HG02840 (cell line): Measurements from ENCODE around the gene RNF207.
"Not testable (repeated sequence)": the region's sequence is repeated elsewhere in the genome, so short reads cannot be mapped to it uniquely, and the experiment has no call there.

Experiments
- ATAC-seq: cut with Tn5 transposase; IDR thresholded peaks from one replicate; pipeline ENCODE4 v1.9.1; 2021; ENCODE audit warnings: mild to moderate bottlenecking, moderate library complexity, moderate number of reproducible peaks; ENCODE audit not compliant: unreplicated experiment, low FRiP score

Gene RNF207

GRCh38 chr1:6199298-6200187 is 6.4 kb upstream of the RNF207 start, which contains the start of gene RPL22:
RPL22 (minus strand) TSS chr1:6199595; CDS start chr1:6199573, 22 bp downstream.
- ATAC-seq = peak; percentile 95

DNA sequence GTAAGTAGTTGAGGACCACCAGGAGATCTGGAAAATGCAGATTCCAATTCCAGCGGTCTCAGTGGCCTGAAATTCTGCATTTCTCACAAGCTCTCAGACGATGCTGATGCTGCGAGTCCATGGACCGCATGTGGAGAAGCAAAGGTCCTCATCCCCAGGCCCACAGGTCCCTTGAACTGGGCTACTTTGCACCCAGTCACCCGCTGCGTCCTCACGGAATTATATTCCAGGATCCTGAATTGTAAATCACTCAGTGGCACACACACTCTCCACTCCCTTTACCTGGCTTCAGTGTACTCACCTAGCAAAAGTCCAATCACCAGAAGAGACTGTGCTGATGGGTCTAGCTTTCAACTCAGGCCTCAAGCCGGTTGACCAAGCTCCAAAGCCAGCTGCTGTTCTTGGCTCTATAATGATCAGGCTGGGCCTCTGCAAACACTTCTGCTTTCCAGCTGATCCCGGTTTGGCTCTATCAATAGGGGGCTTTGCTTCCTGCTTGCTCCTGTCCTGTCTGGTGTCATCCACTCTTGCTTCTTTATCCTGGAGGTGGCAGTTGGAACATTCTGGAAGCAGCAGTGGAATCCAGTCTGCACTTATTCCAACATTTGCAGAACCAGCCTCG is 5.6 kb upstream of the RNF207 start:
- no peak for ATAC-seq

- ATAC-seq = no peak
These were observed 3.7 kb upstream of the RNF207 start for GRCh38 chr1:6202256-6202655.

DNA sequence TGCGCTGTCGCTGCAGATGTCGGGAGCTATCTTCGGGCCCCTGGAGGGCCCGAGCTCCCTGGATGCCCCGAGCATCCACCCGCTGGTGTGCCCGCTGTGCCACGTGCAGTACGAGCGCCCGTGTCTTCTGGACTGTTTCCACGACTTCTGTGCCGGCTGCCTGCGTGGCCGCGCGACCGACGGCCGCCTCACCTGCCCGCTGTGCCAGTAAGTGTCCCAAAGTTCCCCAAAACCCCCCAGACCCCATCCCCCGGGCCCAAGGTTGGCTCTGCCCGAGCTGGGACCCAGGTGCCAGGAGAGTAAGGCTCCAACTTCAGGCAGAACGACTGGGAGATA is 569 bp downstream of the RNF207 start:
- no peak for ATAC-seq

DNA sequence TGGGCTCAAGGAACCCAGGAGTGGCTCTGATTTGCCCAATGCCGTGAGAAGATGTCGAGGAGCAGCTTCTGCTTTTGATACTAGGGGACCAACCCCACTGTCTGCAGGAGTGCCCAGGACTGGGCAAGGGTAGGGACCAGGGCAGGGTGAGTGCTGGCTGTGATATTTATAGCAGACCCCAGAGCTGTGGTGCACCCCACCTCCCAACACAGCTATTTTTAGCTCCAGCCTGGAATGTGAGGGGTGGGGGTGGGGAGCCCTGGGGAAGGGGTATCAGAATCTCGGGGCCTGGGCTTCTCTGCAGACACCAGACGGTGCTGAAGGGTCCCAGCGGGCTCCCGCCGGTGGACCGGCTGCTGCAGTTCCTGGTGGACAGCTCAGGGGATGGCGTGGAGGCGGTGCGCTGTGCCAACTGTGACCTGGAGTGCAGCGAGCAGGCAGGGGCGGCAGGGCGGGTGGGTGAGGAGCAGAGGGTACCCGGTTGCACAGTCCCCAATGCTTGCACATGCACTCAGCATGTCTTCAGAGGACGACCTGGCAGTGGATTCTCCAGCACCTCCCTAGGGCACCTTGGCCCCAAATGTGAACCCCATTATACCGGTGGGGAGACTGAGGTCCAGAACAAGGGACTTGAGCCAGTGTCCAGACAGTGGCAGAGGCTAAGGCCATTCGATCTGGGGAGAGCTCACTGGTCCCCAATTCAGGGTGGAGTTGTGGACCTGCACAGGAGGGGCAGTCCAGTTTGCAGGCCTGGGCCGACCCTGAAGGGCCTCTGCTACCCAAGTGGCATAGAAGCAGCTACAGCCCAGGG is 1.4 kb downstream of the RNF207 start:
- ATAC-seq = no peak

DNA sequence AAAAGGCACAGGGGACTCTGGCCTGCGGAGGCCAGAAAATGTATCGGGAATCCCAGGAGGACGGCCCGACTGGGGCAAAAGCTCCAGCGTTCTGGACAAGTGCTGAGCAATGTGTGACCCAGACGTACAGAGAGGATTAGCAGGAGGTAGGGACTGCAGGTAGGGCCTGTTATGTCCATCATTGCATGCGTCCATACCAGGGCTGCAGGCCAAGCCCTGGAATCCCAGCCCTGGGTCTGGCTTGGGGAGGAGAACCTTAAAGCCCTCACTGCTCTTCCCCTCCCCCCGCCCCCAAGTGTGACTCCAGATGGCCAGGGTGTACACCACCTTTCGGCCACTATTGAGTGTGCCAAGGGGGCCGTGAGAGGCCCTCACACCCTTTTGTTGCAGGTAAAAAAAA is 2.0 kb downstream of the RNF207 start:
- no peak for ATAC-seq

DNA sequence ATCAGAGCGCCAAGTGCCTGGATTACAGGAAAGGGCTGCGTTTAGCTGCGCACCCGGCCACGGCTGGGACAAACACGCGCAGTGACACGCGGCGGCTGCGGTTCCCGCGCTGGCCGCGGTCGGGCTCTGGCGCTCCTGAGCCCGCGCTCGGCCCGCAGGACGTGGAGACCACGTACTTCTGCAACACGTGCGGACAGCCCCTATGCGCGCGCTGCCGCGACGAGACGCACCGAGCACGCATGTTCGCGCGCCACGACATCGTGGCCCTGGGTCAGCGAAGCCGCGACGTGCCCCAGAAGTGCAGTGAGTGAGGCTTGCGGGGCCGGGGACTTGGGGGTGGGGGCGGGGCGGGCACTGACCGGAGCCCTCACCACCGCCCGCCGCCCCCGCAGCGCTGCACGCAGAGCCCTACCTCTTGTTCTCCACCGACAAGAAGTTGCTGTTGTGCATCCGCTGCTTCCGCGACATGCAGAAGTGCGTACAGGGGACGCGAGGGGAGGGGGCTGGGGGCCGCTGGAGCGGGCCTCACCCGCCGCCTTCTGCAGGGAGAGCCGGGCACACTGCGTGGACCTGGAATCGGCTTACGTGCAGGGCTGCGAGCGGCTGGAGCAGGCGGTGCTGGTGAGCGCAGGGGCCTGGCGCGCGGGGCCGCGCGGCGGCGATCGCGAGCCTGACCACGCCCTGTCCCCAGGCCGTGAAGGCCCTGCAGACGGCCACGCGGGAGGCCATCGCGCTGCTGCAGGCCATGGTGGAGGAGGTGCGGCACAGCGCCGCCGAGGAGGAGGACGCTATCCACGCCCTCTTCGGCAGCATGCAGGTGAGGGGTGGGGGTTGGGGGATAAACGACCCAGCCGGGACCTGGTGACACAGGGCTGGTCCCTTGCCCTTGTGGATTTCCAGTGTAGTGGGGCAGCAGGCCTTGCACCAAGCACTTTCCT is 3.1 kb downstream of the RNF207 start:
- ATAC-seq = no peak

DNA sequence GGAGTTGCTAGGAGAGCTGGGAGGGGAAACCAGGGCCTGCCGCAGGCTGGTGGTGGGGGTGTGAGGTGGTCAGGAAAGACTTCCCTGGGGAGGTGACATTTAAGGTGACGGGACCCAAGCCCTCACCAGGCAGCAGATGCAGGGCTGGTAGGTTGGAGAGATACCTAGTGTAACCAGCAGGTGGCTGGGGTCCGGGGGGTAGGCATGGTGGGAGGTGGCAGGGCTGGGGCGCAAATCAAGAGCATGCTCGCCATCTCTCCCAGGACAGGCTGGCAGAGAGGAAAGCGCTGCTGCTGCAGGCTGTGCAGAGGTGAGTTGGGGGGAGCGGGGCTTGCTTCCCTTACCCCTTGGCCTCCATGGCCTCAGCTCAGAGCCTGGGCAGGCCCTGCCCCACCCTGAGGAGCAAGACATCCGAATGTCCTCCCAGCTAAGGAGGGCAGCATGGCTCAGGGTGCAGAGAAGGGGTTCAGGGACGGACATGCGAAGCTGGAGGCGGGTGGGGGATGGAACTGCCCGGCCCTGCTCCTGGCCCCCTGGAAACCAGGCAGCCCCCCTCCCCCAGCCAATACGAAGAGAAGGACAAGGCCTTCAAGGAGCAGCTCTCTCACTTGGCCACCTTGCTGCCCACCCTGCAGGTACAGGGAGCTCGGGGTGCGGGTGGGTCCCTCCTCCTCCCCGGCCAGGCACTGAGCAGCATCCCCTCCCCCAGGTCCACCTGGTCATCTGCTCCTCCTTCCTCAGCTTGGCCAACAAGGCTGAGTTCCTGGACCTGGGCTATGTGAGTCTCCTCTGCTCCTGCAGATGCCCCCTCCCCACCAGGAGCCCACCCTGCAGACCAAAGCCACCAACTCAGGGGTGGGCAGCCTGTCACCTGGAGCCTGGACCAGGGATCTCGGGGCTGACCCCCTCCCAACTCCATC is 4.0 kb downstream of the RNF207 start:
- ATAC-seq = no peak

DNA sequence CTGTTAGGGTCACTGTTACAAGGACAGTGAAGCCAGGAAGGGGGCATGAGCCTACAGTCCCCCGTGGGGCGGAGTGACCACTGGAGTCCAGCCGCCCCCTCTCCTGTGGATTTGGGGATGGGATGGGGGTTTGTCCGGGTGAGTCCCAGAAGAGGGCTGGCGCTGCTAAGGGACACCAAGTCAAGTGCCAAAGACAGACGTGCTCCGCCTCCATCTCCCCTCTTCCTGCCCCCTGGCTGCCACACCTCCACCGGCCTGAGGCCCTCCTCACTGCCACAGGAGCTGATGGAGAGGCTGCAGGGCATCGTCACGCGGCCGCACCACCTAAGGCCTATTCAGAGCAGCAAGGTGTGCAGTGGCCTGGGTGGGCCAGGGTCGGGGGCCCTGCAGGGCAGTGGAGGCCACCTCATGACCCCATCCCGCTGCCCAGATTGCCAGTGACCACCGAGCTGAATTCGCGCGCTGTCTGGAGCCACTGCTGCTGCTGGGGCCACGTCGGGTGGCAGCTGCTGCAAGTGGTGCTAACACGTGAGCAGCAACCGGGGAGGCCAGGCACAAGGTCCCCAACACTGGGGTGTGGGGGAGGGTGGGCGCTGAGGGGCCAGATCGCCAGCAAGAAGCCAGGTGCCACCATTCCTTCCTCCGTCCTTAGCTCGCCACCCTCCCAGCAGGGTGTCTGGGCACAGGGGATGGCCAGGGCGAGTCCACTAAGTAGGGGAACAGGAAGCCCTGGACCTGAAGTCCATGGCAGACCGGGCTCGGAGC is 4.9 kb downstream of the RNF207 start:
- ATAC-seq = no peak

- ATAC-seq = no peak
These were observed 5.8 kb downstream of the RNF207 start for GRCh38 chr1:6211731-6212130.

DNA sequence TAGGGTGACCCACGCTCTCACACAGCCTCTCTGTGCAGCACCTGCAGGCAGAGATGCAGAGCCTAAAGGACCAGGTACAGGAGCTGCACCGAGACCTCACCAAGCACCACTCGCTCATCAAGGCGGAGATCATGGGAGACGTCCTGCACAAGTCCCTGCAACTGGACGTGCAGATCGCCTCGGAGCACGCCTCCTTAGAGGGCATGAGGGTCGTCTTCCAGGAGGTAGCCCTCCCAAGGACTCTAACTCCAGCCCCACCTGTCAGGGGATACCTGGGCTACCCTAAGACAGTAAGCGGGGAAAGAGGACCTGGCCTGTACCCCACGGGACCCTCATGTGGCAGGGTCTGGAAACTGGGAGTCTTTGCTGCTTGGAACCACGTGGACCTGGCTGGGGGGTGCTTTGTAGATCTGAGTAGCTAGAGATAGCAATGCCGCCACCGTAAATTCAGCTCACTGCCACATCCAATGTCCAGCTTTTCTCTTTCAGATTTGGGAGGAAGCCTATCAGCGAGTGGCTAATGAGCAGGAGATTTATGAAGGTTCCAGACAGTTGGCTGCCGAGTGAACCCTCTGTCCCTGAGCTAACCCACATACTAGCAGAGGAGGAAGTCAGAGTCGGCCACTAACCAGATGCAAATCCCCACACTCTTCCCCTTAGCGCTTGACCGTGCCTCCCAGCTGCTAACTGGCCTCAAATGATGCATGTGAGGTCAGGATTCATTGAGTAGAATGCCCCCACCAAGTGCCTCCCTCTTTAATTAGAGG is 6.5 kb downstream of the RNF207 start:
- no peak for ATAC-seq

DNA sequence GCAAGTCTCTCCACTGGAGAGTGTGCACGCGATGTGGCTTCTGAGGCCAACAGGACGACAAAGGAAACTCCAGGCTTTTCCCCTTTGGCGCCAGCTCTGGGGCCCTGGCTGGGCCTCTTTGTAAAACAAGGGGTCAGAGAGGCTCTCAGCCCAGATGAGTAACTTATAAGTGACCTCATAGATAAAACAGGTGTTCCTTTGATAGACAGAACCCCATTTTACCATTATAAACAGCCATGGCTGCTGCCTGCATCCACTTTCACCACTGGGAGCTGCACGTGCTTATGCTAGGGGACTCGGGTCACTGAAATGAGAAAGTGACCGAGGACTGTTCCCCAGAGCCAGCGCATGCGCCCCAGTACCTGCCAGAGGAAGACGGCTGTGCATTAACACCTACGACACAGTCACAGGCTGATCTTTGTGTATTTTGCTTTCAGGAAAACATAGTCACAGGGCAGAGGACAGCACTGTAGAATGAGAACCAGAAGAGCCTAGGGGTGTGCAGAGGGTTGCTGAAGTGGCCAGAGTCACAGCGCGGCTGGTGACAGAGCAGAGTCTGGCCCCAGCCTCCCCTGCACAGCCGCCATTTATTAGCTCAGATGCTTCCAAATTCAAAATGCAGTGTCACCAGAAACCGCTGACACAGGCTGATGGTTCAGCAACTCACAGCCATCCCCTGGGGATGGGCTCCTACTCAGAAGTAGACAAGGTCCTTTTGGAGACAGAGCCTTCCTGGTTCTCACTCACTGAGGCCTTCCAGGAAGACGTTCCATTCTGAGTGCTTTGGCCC is 12.7 kb downstream of the RNF207 start:
- ATAC-seq = no peak

- not testable (repeated sequence) for ATAC-seq
These were observed 13.7 kb downstream of the RNF207 start for GRCh38 chr1:6219641-6220040.

DNA sequence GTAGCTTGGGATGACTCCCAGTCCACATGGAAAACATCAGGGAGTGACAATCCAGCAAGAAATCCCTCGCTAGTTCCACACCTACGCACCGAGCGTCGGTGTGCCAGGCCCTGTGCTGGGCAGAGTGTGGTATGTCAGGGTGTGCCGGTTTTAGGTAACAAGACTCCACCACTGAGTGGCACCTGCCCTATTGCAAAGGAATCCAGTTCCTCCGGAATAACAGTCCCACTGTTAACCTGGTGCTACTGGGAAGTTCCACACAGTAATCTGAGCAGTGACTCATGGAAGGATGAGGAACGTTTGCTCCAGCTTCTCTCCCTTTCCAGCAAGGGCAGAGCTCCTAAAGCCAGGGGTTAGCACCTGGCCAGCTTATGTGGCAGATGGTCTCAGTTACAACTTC is 14.3 kb downstream of the RNF207 start:
- ATAC-seq = no peak

DNA sequence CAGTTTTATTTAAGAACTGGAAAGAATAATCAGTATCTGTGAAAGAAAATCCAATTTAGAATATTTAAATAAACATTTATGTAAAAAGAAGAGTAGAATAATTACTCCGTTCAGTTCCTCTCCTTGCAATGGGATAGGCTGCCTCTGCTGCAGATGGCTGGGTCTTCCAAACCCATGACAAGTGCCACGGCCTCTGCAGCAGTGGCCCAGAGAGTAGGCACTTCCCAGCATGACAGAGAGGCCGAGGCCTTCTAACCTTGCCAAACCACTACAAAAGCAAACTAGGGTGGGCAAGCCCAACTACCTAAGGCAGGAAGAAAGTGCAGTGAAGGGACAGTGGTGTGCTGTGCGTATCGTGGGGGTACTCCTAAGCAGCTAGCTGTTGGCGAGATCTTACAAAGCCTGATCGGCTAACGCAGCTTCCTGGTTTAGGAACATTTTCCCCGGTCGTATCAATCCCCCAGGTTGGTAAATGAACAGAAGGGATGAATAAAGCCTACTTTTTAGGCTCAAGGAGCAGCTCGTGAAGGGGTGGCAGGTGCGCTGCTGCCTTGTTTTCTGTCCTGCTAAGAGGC is 15.4 kb downstream of the RNF207 start:
- ATAC-seq = no peak

- no peak for ATAC-seq
These were observed 16.7 kb downstream of the RNF207 start for GRCh38 chr1:6222636-6223035.

DNA sequence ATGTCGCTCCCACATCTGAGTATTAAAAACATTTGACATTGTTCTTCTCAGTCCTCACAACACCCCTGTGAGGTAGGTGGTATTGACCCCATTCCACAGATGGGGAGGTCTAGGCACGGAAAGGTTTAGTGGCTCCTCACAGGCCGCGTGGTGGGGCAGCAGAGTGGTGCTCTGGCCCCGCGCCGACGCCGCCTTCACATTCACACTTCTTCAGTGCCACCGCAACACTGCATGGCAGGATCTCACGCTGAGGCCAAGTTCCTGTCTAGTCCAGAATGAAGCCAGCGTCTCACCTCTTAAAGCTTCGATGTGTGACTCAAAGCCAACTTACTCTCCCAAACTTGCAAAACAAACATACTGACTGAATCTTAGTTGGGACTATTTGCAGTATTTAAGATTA is 17.7 kb downstream of the RNF207 start:
- no peak for ATAC-seq
